Keratinocyte (primary cell): ENCODE data around the gene CASK. TPM values are rescaled to one million over a fixed set of nuclear protein-coding genes. Genes with fewer than 3 reads are reported as not detected.

Experiments
- DNase-seq: peaks from one replicate; pipeline ENCODE4 v3.0.0-alpha.2; 2011; ENCODE audit warnings: low read depth, missing footprints, low spot score
- FAIRE-seq: peaks from 2 replicates; lab custom pipeline; 2011; peaks lifted over from hg19 to GRCh38; lab: Jason Lieb, UNC
- H2AFZ ChIP-seq: 2 replicates; pipeline ENCODE4 v1.6.0; 2012; ENCODE audit warnings: low read length, control low read depth, inconsistent platforms; ENCODE audit not compliant: control insufficient read depth
- H3K27ac ChIP-seq: 2 replicates; pipeline ENCODE4 v1.5.1; 2011; ENCODE audit warnings: low read length; ENCODE audit not compliant: control insufficient read depth, insufficient read depth
- H3K27me3 ChIP-seq: 3 replicates; pipeline ENCODE4 v1.6.0; 2011; ENCODE audit warnings: low read length; ENCODE audit not compliant: control insufficient read depth, insufficient read depth; ENCODE audit errors: extremely low read depth
- H3K36me3 ChIP-seq, 2 experiments: 2 replicates in 1 of 2; 3 replicates in 1 of 2; pipeline ENCODE4 v1.5.1; 2011; ENCODE audit warnings: low read length in 2 of 2, mild to moderate bottlenecking in 1 of 2; ENCODE audit not compliant: control insufficient read depth in 2 of 2, insufficient read depth in 2 of 2; ENCODE audit errors: extremely low read depth in 1 of 2
- H3K4me1 ChIP-seq: 3 replicates; pipeline ENCODE4 v1.5.1; 2011; ENCODE audit warnings: low read length; ENCODE audit not compliant: control insufficient read depth, insufficient read depth; ENCODE audit errors: extremely low read depth
- H3K4me2 ChIP-seq: 3 replicates; pipeline ENCODE4 v1.6.0; 2011; ENCODE audit warnings: low read depth, low read length; ENCODE audit not compliant: control insufficient read depth, insufficient read depth; ENCODE audit errors: extremely low read depth
- H3K4me3 ChIP-seq, 3 experiments: fragments of 200-600 bp in 1 of 3; sonication (generic) in 1 of 3; 2 replicates in 2 of 3; 3 replicates in 1 of 3; pipeline ENCODE4 v1.5.1; 2011 to 2016; ENCODE audit warnings: low read length in 3 of 3, mild to moderate bottlenecking in 3 of 3, control low read depth in 2 of 3, inconsistent platforms in 1 of 3, low read depth in 1 of 3, mixed read lengths in 1 of 3, mixed run types in 1 of 3, moderate library complexity in 1 of 3; ENCODE audit not compliant: control insufficient read depth in 2 of 3, insufficient read depth in 2 of 3; ENCODE audit errors: extremely low read depth in 1 of 3
- H3K79me2 ChIP-seq: 2 replicates; pipeline ENCODE4 v1.6.0; 2012; ENCODE audit warnings: low read length; ENCODE audit not compliant: control insufficient read depth, insufficient read depth
- H3K9ac ChIP-seq: 3 replicates; pipeline ENCODE4 v1.6.0; 2011; ENCODE audit warnings: low read length; ENCODE audit not compliant: control insufficient read depth, insufficient read depth; ENCODE audit errors: extremely low read depth
- H3K9me1 ChIP-seq: 3 replicates; pipeline ENCODE4 v1.6.0; 2011; ENCODE audit warnings: low read length; ENCODE audit not compliant: control insufficient read depth, insufficient read depth; ENCODE audit errors: extremely low read depth
- H3K9me3 ChIP-seq: 2 replicates; pipeline ENCODE4 v1.5.1; 2012; ENCODE audit warnings: low read depth, low read length; ENCODE audit not compliant: control insufficient read depth
- H4K20me1 ChIP-seq: 3 replicates; pipeline ENCODE4 v1.6.0; 2011; ENCODE audit warnings: low read length; ENCODE audit not compliant: control insufficient read depth, insufficient read depth; ENCODE audit errors: extremely low read depth
- EZH2 ChIP-seq: IDR thresholded peaks from one replicate; pipeline ENCODE4 v1.6.1; 2012; ENCODE audit warnings: inconsistent platforms, mild to moderate bottlenecking, low read length, moderate library complexity
- dilution Hi-C: fragments of 300-500 bp; cut with MboI; formaldehyde crosslinking; loops from one replicate; pipeline ENCODE4 v1.7.0; 2020; ENCODE audit warnings: low sequenced_read_pairs; ENCODE audit not compliant: extremely low pct_ligation_motif_present
- polyA plus RNA-seq, 5 experiments: library from polyadenylated mRNA; depleted of rRNA in 3 of 5; stranded (reverse) in 3 of 5; stranded (forward) in 1 of 5; unstranded in 1 of 5; fragments of >200 nt; gene quantifications; 1 replicate in 1 of 5; 2 replicates in 3 of 5; 3 replicates in 1 of 5; pipeline versions ENCODE4 v1.2.1 to v1.2.3, GENCODE V29; 2011 to 2012; ENCODE audit warnings: missing spikeins in 2 of 5, low read depth in 1 of 5, low replicate concordance in 1 of 5
- TF ChIP-seq, protein P1 (sequence below), 3 experiments: IDR thresholded peaks in 1 of 3; conservative IDR thresholded peaks in 1 of 3; optimal IDR thresholded peaks in 1 of 3; 2 replicates in 2 of 3; 3 replicates in 1 of 3; pipeline versions ENCODE3 to v1.5.1; 2011; ENCODE audit warnings: low read length in 3 of 3, mild to moderate bottlenecking in 3 of 3, moderate library complexity in 2 of 3, control low read depth in 1 of 3, inconsistent platforms in 1 of 3; ENCODE audit not compliant: insufficient read depth in 2 of 3; ENCODE audit errors: extremely low read depth in 1 of 3

Gene CASK
- polyA plus RNA-seq, 1 donor (not counting 4 experiments of a cell fraction or from before 2014, with no cell fraction given) = 33.7 TPM

- Histone ChIP-seq H3K36me3 (no peaks in the 10 kb centered on the region), H3K9me1 (no peaks in the 10 kb centered on the region), H3K4me1 (no peaks in the 10 kb centered on the region), H3K4me3 (peak overlapping the region; percentile 56 to 70 (median 69)), H3K79me2 (peaks cover 24% of the 10 kb centered on the region), H3K27ac (peak overlapping the region; percentile 59), H3K4me2 (peak overlapping the region; percentile 95), H4K20me1 (no peaks in the 10 kb centered on the region), H3K27me3 (no peaks in the 10 kb centered on the region), H3K9me3 (no peaks in the 10 kb centered on the region), H2AFZ (peak overlapping the region; percentile 85), H3K9ac (peak overlapping the region; percentile 72)
- DNase-seq = peak; percentile 1
- FAIRE-seq = no peak
- no peak for TF ChIP-seq EZH2
- TF ChIP-seq, protein P1, sequence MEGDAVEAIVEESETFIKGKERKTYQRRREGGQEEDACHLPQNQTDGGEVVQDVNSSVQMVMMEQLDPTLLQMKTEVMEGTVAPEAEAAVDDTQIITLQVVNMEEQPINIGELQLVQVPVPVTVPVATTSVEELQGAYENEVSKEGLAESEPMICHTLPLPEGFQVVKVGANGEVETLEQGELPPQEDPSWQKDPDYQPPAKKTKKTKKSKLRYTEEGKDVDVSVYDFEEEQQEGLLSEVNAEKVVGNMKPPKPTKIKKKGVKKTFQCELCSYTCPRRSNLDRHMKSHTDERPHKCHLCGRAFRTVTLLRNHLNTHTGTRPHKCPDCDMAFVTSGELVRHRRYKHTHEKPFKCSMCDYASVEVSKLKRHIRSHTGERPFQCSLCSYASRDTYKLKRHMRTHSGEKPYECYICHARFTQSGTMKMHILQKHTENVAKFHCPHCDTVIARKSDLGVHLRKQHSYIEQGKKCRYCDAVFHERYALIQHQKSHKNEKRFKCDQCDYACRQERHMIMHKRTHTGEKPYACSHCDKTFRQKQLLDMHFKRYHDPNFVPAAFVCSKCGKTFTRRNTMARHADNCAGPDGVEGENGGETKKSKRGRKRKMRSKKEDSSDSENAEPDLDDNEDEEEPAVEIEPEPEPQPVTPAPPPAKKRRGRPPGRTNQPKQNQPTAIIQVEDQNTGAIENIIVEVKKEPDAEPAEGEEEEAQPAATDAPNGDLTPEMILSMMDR (optimal IDR thresholded peaks at IDR 0.05 in 1 of 3, IDR thresholded peaks at IDR 0.05 in 1 of 3, conservative IDR thresholded peaks at IDR 0.05 in 1 of 3; ENCODE audit: extremely low read depth in 1 of 3, insufficient read depth in 2 of 3, low read length in 3 of 3) = peak in 1 of 3 experiments; percentile 8
- dilution Hi-C loops = no loop called here
Observed at GRCh38 chrX:41923978-41924683, 777 bp upstream of the CASK start.

DNA sequence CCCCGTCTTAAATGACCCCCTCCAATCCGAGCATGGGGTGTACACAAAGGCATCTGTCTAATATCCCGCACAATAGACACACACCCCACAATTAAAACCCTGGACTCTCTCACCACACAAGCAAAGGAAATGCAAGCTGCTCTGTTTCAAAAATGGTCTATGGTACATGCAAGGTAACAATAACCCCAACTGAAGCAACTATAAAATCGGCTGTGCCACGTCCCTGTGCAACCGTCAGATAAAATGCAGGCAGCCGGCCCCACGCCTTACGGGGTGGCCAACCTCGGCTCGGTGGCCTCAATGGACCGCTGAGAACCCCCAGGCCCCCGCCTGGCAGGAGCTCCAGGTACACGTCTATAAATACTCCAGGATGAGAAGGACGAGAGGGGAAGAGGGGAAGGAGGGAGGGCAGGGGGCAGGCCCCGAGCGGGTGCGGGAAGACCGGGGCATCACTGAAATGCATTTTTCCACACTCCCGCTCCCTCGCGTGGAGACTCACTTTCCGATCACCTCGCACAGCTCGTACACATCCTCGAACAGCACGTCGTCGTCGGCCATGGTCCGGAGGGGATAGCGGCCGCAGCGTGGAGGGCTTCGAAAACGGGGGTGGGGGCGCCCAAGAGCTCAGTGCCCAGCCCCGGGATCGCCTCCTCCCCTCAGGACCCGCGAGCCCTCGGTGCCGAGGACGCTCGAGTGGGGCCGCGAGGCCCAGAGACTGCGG, 763 bp downstream of the CASK start:
- H4K20me1 ChIP-seq = no peaks in the 10 kb centered on the region
- no peak for FAIRE-seq
- peak overlapping the region; percentile 72 for H3K9ac ChIP-seq
- no peaks in the 10 kb centered on the region for H3K9me3 ChIP-seq
- peak overlapping the region; percentile 76 for H3K27ac ChIP-seq
- peak overlapping the region; percentile 71 for H2AFZ ChIP-seq
- dilution Hi-C loops = no loop called here
- H3K4me1 ChIP-seq = no peaks in the 10 kb centered on the region
- DNase-seq = no peak
- H3K4me3 ChIP-seq = peak overlapping the region; percentile 60 to 72 (median 61)
- H3K36me3 ChIP-seq = no peaks in the 10 kb centered on the region
- H3K4me2 ChIP-seq = peak overlapping the region; percentile 61
- TF ChIP-seq, protein P1 (optimal IDR thresholded peaks at IDR 0.05 in 1 of 3, IDR thresholded peaks at IDR 0.05 in 1 of 3, conservative IDR thresholded peaks at IDR 0.05 in 1 of 3; ENCODE audit: extremely low read depth in 1 of 3, insufficient read depth in 2 of 3, low read length in 3 of 3) = peak in 1 of 3 experiments; percentile 35
- no peak for TF ChIP-seq EZH2
- H3K79me2 ChIP-seq = peaks cover 38% of the 10 kb centered on the region
- H3K27me3 ChIP-seq = no peaks in the 10 kb centered on the region
- H3K9me1 ChIP-seq = no peaks in the 10 kb centered on the region
